ENCODE measurements around the gene CDYL2.
"Not testable (repeated sequence)": the region's sequence is repeated elsewhere in the genome, so short reads cannot be mapped to it uniquely, and the experiment has no call there.

The CDYL2 gene

GRCh38 chr16:80741724-80742123 lies 62.7 kb downstream of the CDYL2 start:
- Mint-ChIP-seq H3K4me1 (peaks cover 19% of the 10 kb centered on the region), H3K36me3 (peaks cover 19% of the 10 kb centered on the region), H3K27me3 (no peaks in the 10 kb centered on the region), H3K9me3 (no peaks in the 10 kb centered on the region), H3K27ac (no peak overlapping the region), H3K4me3 (no peak overlapping the region)

- Mint-ChIP-seq H3K27ac (no peak overlapping the region), H3K4me1 (peaks cover 16% of the 10 kb centered on the region), H3K9me3 (no peaks in the 10 kb centered on the region), H3K27me3 (no peaks in the 10 kb centered on the region), H3K36me3 (peaks cover 22% of the 10 kb centered on the region), H3K4me3 (no peak overlapping the region)
Observed at GRCh38 chr16:80739523-80739922, 64.9 kb downstream of the CDYL2 start.

- H3K27me3 Mint-ChIP-seq: no peaks in the 10 kb centered on the region
- peaks cover 10% of the 10 kb centered on the region for H3K4me1 Mint-ChIP-seq
- H3K9me3 Mint-ChIP-seq: no peaks in the 10 kb centered on the region
- no peak overlapping the region for H3K27ac Mint-ChIP-seq
- no peak overlapping the region for H3K4me3 Mint-ChIP-seq
- H3K36me3 Mint-ChIP-seq: peaks cover 24% of the 10 kb centered on the region
Observed at GRCh38 chr16:80738521-80738920, 65.9 kb downstream of the CDYL2 start.

GRCh38 chr16:80735846-80736245 lies 68.6 kb downstream of the CDYL2 start:
- no peak overlapping the region for H3K27ac Mint-ChIP-seq
- peaks cover 26% of the 10 kb centered on the region for H3K36me3 Mint-ChIP-seq
- H3K27me3 Mint-ChIP-seq: no peaks in the 10 kb centered on the region

GRCh38 chr16:80733407-80733806 lies 71.0 kb downstream of the CDYL2 start:
- peaks cover 11% of the 10 kb centered on the region for H3K4me1 Mint-ChIP-seq
- H3K36me3 Mint-ChIP-seq: peaks cover 21% of the 10 kb centered on the region
- no peak overlapping the region for H3K4me3 Mint-ChIP-seq
- H3K27me3 Mint-ChIP-seq: no peaks in the 10 kb centered on the region
- H3K9me3 Mint-ChIP-seq: peaks cover 13% of the 10 kb centered on the region
- no peak overlapping the region for H3K27ac Mint-ChIP-seq

More at GRCh38 chr16:80735846-80736245, 68.6 kb downstream of the CDYL2 start:
- H3K9me3 Mint-ChIP-seq: peaks cover 11% of the 10 kb centered on the region
- H3K4me3 Mint-ChIP-seq: no peak overlapping the region
- peaks cover 15% of the 10 kb centered on the region for H3K4me1 Mint-ChIP-seq

GRCh38 chr16:80731915-80732314 lies 72.5 kb downstream of the CDYL2 start:
- no peak overlapping the region for H3K4me3 Mint-ChIP-seq
- H3K27ac Mint-ChIP-seq: no peak overlapping the region
- peaks cover 13% of the 10 kb centered on the region for H3K9me3 Mint-ChIP-seq
- no peaks in the 10 kb centered on the region for H3K27me3 Mint-ChIP-seq
- H3K36me3 Mint-ChIP-seq: peaks cover 21% of the 10 kb centered on the region
- H3K4me1 Mint-ChIP-seq: peaks cover 19% of the 10 kb centered on the region

- Mint-ChIP-seq H3K4me1 (peaks cover 35% of the 10 kb centered on the region), H3K36me3 (peaks cover 19% of the 10 kb centered on the region), H3K9me3 (peaks cover 13% of the 10 kb centered on the region)
- not testable (repeated sequence) for H3K27ac Mint-ChIP-seq, H3K4me3 Mint-ChIP-seq, H3K27me3 Mint-ChIP-seq
Observed at GRCh38 chr16:80727066-80727763, 77.2 kb downstream of the CDYL2 start.

GRCh38 chr16:80725566-80726162 lies 78.7 kb downstream of the CDYL2 start:
- no peak overlapping the region for H3K27ac Mint-ChIP-seq
- H3K36me3 Mint-ChIP-seq: peaks cover 9% of the 10 kb centered on the region
- no peak overlapping the region for H3K4me3 Mint-ChIP-seq
- peaks cover 38% of the 10 kb centered on the region for H3K4me1 Mint-ChIP-seq
- H3K9me3 Mint-ChIP-seq: no peaks in the 10 kb centered on the region
- H3K27me3 Mint-ChIP-seq: no peaks in the 10 kb centered on the region

- Mint-ChIP-seq H3K36me3 (peaks cover 6% of the 10 kb centered on the region), H3K4me1 (peaks cover 44% of the 10 kb centered on the region), H3K9me3 (no peaks in the 10 kb centered on the region), H3K4me3 (no peak overlapping the region), H3K27me3 (no peaks in the 10 kb centered on the region), H3K27ac (no peak overlapping the region)
Observed at GRCh38 chr16:80723981-80724380, 80.4 kb downstream of the CDYL2 start.

GRCh38 chr16:80723091-80723490 lies 81.3 kb downstream of the CDYL2 start:
- Mint-ChIP-seq H3K27me3 (no peaks in the 10 kb centered on the region), H3K4me3 (no peak overlapping the region), H3K4me1 (peaks cover 44% of the 10 kb centered on the region)

GRCh38 chr16:80720804-80721371 lies 83.5 kb downstream of the CDYL2 start:
- H3K9me3 Mint-ChIP-seq: no peaks in the 10 kb centered on the region
- peaks cover 28% of the 10 kb centered on the region for H3K4me1 Mint-ChIP-seq
- H3K4me3 Mint-ChIP-seq: no peak overlapping the region
- H3K36me3 Mint-ChIP-seq: peaks cover 2% of the 10 kb centered on the region
- H3K27ac Mint-ChIP-seq: no peak overlapping the region
- no peaks in the 10 kb centered on the region for H3K27me3 Mint-ChIP-seq

More at GRCh38 chr16:80723091-80723490, 81.3 kb downstream of the CDYL2 start:
- H3K27ac Mint-ChIP-seq: no peak overlapping the region
- no peaks in the 10 kb centered on the region for H3K9me3 Mint-ChIP-seq
- peaks cover 5% of the 10 kb centered on the region for H3K36me3 Mint-ChIP-seq

- H3K27ac Mint-ChIP-seq: no peak overlapping the region
- peaks cover 2% of the 10 kb centered on the region for H3K36me3 Mint-ChIP-seq
- H3K27me3 Mint-ChIP-seq: no peaks in the 10 kb centered on the region
- peaks cover 19% of the 10 kb centered on the region for H3K4me1 Mint-ChIP-seq
- H3K9me3 Mint-ChIP-seq: no peaks in the 10 kb centered on the region
- no peak overlapping the region for H3K4me3 Mint-ChIP-seq
Observed at GRCh38 chr16:80719573-80719972, 84.8 kb downstream of the CDYL2 start.

GRCh38 chr16:80718480-80719220 lies 85.7 kb downstream of the CDYL2 start:
- H3K27ac Mint-ChIP-seq: no peak overlapping the region
- H3K27me3 Mint-ChIP-seq: no peaks in the 10 kb centered on the region
- H3K4me3 Mint-ChIP-seq: no peak overlapping the region
- H3K9me3 Mint-ChIP-seq: no peaks in the 10 kb centered on the region
- peaks cover 2% of the 10 kb centered on the region for H3K36me3 Mint-ChIP-seq
- peaks cover 15% of the 10 kb centered on the region for H3K4me1 Mint-ChIP-seq

GRCh38 chr16:80717611-80718010 lies 86.8 kb downstream of the CDYL2 start:
- no peak overlapping the region for H3K27ac Mint-ChIP-seq
- H3K4me1 Mint-ChIP-seq: peaks cover 13% of the 10 kb centered on the region
- no peak overlapping the region for H3K4me3 Mint-ChIP-seq
- H3K27me3 Mint-ChIP-seq: no peaks in the 10 kb centered on the region
- H3K9me3 Mint-ChIP-seq: no peaks in the 10 kb centered on the region
- H3K36me3 Mint-ChIP-seq: peaks cover 2% of the 10 kb centered on the region

- H3K27me3 Mint-ChIP-seq: no peaks in the 10 kb centered on the region
- peaks cover 1% of the 10 kb centered on the region for H3K36me3 Mint-ChIP-seq
- peaks cover 10% of the 10 kb centered on the region for H3K4me1 Mint-ChIP-seq
- no peak overlapping the region for H3K27ac Mint-ChIP-seq
- no peaks in the 10 kb centered on the region for H3K9me3 Mint-ChIP-seq
- H3K4me3 Mint-ChIP-seq: no peak overlapping the region
Observed at GRCh38 chr16:80716564-80717139, 87.7 kb downstream of the CDYL2 start.
